BLaER1 treated with 17β-estradiol and CSF1 and Interleukin-3, amounts not matched to agents 10 nM and 100 nM (cell line): ENCODE results near the gene CCND1.

Experiments
- H3K27ac ChIP-seq, 11 experiments: shearing (Covaris generic); formaldehyde crosslinking; 2 replicates each; pipeline ENCODE4 v1.8.1; 2022
- H3K27me3 ChIP-seq, 11 experiments: shearing (Covaris generic); formaldehyde crosslinking; 2 replicates each; pipeline ENCODE4 v1.8.1; 2022
- H3K36me3 ChIP-seq, 11 experiments: shearing (Covaris generic); formaldehyde crosslinking; 2 replicates each; pipeline ENCODE4 v1.8.1; 2022
- H3K4me1 ChIP-seq, 10 experiments: shearing (Covaris generic); formaldehyde crosslinking; 2 replicates each; pipeline ENCODE4 v1.8.1; 2022
- H3K4me2 ChIP-seq, 11 experiments: shearing (Covaris generic); formaldehyde crosslinking; 2 replicates each; pipeline ENCODE4 v1.8.1; 2022
- H3K4me3 ChIP-seq, 10 experiments: shearing (Covaris generic); formaldehyde crosslinking; 2 replicates each; pipeline ENCODE4 v1.8.1; 2022
- H3K9ac ChIP-seq, 11 experiments: shearing (Covaris generic); formaldehyde crosslinking; 2 replicates each; pipeline ENCODE4 v1.8.1; 2022
- H3K9me3 ChIP-seq, 11 experiments: shearing (Covaris generic); formaldehyde crosslinking; replicated peaks in 1 of 11; 2 replicates each; pipeline ENCODE4 v1.8.1; 2022
- H4K20me1 ChIP-seq, 11 experiments: shearing (Covaris generic); formaldehyde crosslinking; 2 replicates each; pipeline ENCODE4 v1.8.1; 2022
- Cebpa-rat ChIP-seq, 11 experiments: shearing (Covaris generic); IDR thresholded peaks; 2 replicates each; pipeline ENCODE4 v1.8.1; 2022

Gene CCND1

GRCh38 chr11:69663326-69663725, 22.4 kb downstream of the CCND1 start:
- H4K20me1 ChIP-seq: peaks cover 31 to 85% (median 63%) of the 10 kb centered on the region in 11 experiments; a peak in 21 of 22 replicates
- peaks cover 12 to 61% (median 42%) of the 10 kb centered on the region in 11 experiments; a peak in 20 of 22 replicates for H3K36me3 ChIP-seq
- H3K9me3 ChIP-seq: no peaks in the 10 kb centered on the region
- H3K9ac ChIP-seq: no peak overlapping the region
- H3K4me3 ChIP-seq: no peak overlapping the region
- H3K27ac ChIP-seq: no peak overlapping the region
- TF ChIP-seq Cebpa-rat (IDR thresholded peaks at IDR 0.05): no peak
- H3K4me2 ChIP-seq: peak overlapping the region in 8 of 11 experiments; percentile 62 to 85 (median 72); a peak in 16 of 22 replicates
- H3K4me1 ChIP-seq: peaks cover 16 to 56% (median 52%) of the 10 kb centered on the region in 10 experiments
- no peaks in the 10 kb centered on the region for H3K27me3 ChIP-seq

GRCh38 chr11:69664103-69664775, 23.3 kb downstream of the CCND1 start:
- no peak overlapping the region for H3K27ac ChIP-seq

GRCh38 chr11:69664901-69665300, 23.9 kb downstream of the CCND1 start:
- Histone ChIP-seq H3K36me3 (peaks cover 24 to 76% (median 53%) of the 10 kb centered on the region in 11 experiments), H4K20me1 (peaks cover 38 to 94% (median 76%) of the 10 kb centered on the region in 11 experiments; a peak in 21 of 22 replicates), H3K4me3 (no peak overlapping the region), H3K27ac (no peak overlapping the region), H3K9me3 (no peaks in the 10 kb centered on the region), H3K27me3 (no peaks in the 10 kb centered on the region), H3K9ac (peak overlapping the region in 2 of 11 experiments; percentile 7; a peak in 1 of 22 replicates), H3K4me1 (peaks cover 16 to 71% (median 64%) of the 10 kb centered on the region in 10 experiments), H3K4me2 (peak overlapping the region in 9 of 11 experiments; percentile 15 to 77 (median 61); a peak in 17 of 22 replicates)
- TF ChIP-seq Cebpa-rat (IDR thresholded peaks at IDR 0.05): no peak

More at GRCh38 chr11:69664103-69664775, 23.3 kb downstream of the CCND1 start:
- TF ChIP-seq Cebpa-rat (IDR thresholded peaks at IDR 0.05): no peak
- no peaks in the 10 kb centered on the region for H3K27me3 ChIP-seq
- no peak overlapping the region for H3K4me3 ChIP-seq
- H3K9ac ChIP-seq: no peak overlapping the region
- no peaks in the 10 kb centered on the region for H3K9me3 ChIP-seq
- peak overlapping the region in 9 of 11 experiments; percentile 15 to 77 (median 61); a peak in 16 of 22 replicates for H3K4me2 ChIP-seq
- peaks cover 16 to 65% (median 61%) of the 10 kb centered on the region in 10 experiments for H3K4me1 ChIP-seq
- H4K20me1 ChIP-seq: peaks cover 31 to 93% (median 69%) of the 10 kb centered on the region in 11 experiments; a peak in 21 of 22 replicates
- H3K36me3 ChIP-seq: peaks cover 17 to 69% (median 47%) of the 10 kb centered on the region in 11 experiments

GRCh38 chr11:69665669-69666068, 24.7 kb downstream of the CCND1 start:
- no peak for TF ChIP-seq Cebpa-rat (IDR thresholded peaks at IDR 0.05)
- Histone ChIP-seq H3K4me1 (peaks cover 16 to 79% (median 71%) of the 10 kb centered on the region in 10 experiments), H3K9me3 (no peaks in the 10 kb centered on the region), H3K27me3 (no peaks in the 10 kb centered on the region), H3K36me3 (peaks cover 28 to 80% (median 59%) of the 10 kb centered on the region in 11 experiments), H3K4me2 (no peak overlapping the region), H3K27ac (no peak overlapping the region), H3K4me3 (no peak overlapping the region), H4K20me1 (peaks cover 40 to 100% (median 83%) of the 10 kb centered on the region in 11 experiments; a peak in 21 of 22 replicates), H3K9ac (no peak overlapping the region)

GRCh38 chr11:69666261-69666660, 25.3 kb downstream of the CCND1 start:
- Histone ChIP-seq H4K20me1 (peaks cover 40 to 100% (median 85%) of the 10 kb centered on the region in 11 experiments; a peak in 21 of 22 replicates), H3K36me3 (peaks cover 34 to 80% (median 63%) of the 10 kb centered on the region in 11 experiments), H3K27ac (no peak overlapping the region), H3K4me2 (no peak overlapping the region), H3K27me3 (no peaks in the 10 kb centered on the region), H3K9me3 (no peaks in the 10 kb centered on the region), H3K4me3 (no peak overlapping the region), H3K9ac (no peak overlapping the region), H3K4me1 (peaks cover 16 to 77% (median 70%) of the 10 kb centered on the region in 10 experiments)
- TF ChIP-seq Cebpa-rat (IDR thresholded peaks at IDR 0.05): no peak

GRCh38 chr11:69666752-69667536, 26.0 kb downstream of the CCND1 start:
- Histone ChIP-seq H3K27ac (no peak overlapping the region), H3K4me3 (no peak overlapping the region), H3K9me3 (no peaks in the 10 kb centered on the region), H3K4me2 (no peak overlapping the region), H3K27me3 (no peaks in the 10 kb centered on the region), H3K36me3 (peaks cover 41 to 86% (median 70%) of the 10 kb centered on the region in 11 experiments), H4K20me1 (peaks cover 39 to 100% (median 90%) of the 10 kb centered on the region in 11 experiments; a peak in 21 of 22 replicates), H3K4me1 (peaks cover 10 to 77% (median 65%) of the 10 kb centered on the region in 10 experiments), H3K9ac (no peak overlapping the region)
- TF ChIP-seq Cebpa-rat (IDR thresholded peaks at IDR 0.05): no peak

GRCh38 chr11:69667619-69668604, 27.0 kb downstream of the CCND1 start:
- Histone ChIP-seq H3K36me3 (peaks cover 50 to 95% (median 79%) of the 10 kb centered on the region in 11 experiments), H3K4me2 (peak overlapping the region in 7 of 11 experiments; percentile 27 to 75 (median 57); a peak in 13 of 22 replicates), H3K27me3 (no peaks in the 10 kb centered on the region), H3K4me1 (peaks cover 2 to 71% (median 62%) of the 10 kb centered on the region in 10 experiments; a peak in 17 of 20 replicates), H3K27ac (peak overlapping the region in 1 of 11 experiments; percentile 25; a peak in 1 of 22 replicates), H3K4me3 (no peak overlapping the region), H3K9ac (peak overlapping the region in 6 of 11 experiments; percentile 9 to 51 (median 32); a peak in 4 of 22 replicates), H3K9me3 (no peaks in the 10 kb centered on the region), H4K20me1 (peaks cover 31 to 100% (median 88%) of the 10 kb centered on the region in 11 experiments; a peak in 21 of 22 replicates)
- TF ChIP-seq Cebpa-rat (IDR thresholded peaks at IDR 0.05): no peak

- TF ChIP-seq Cebpa-rat (IDR thresholded peaks at IDR 0.05): no peak
- Histone ChIP-seq H3K4me3 (no peak overlapping the region), H3K9ac (0 out of 22 replicates have a peak overlapping the region, but pooled peaks of 2 of the 11 experiments have one; percentile 3 to 43), H3K9me3 (no peaks in the 10 kb centered on the region), H3K27ac (no peak overlapping the region), H3K4me2 (0 out of 22 replicates have a peak overlapping the region, but pooled peaks of 1 of the 11 experiments have one; percentile 62), H3K36me3 (peaks cover 48 to 84% (median 78%) of the 10 kb centered on the region in 11 experiments), H3K4me1 (peaks cover 18 to 70% (median 63%) of the 10 kb centered on the region in 10 experiments), H4K20me1 (peaks cover 32 to 100% (median 88%) of the 10 kb centered on the region in 11 experiments; a peak in 21 of 22 replicates), H3K27me3 (no peaks in the 10 kb centered on the region)
These were observed 28.5 kb downstream of the CCND1 start for GRCh38 chr11:69669486-69669885.
